ENCODE results near the gene WNT10A.

WNT10A gene

DNA sequence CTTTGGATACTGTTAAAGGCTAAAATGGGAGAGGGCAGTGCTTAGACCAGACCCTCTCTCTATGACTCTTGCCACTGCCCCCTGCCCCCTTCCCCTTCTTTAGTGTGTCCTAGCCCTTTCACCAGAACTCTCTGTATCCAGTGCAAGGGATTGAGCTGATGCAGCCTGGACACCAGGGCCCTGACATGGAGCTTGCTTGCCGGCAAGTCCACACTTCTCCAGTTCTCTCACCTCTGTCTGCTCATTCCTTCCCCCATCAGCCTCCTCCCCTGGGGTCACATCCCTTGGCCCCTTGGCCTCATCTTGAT lies 22.6 kb upstream of the WNT10A start:
- no peak overlapping the region for H3K4me3 ChIP-seq (ENCODE audit: low read depth, low read length)
- H2AFZ ChIP-seq (ENCODE audit: low read length, unreplicated experiment): no peak overlapping the region
- H3K4me1 ChIP-seq (ENCODE audit: control insufficient read depth, insufficient read depth, low read length, unreplicated experiment): peaks cover 6% of the 10 kb centered on the region
- H3K36me3 ChIP-seq (ENCODE audit: insufficient read depth, low read length): no peaks in the 10 kb centered on the region
- no peaks in the 10 kb centered on the region for H3K79me2 ChIP-seq (ENCODE audit: control insufficient read depth, insufficient read depth, low read length, unreplicated experiment)
- H3K27ac ChIP-seq (ENCODE audit: low read depth, low read length): no peak overlapping the region
- H3K27me3 ChIP-seq (ENCODE audit: insufficient read depth, low read length): peaks cover 66% of the 10 kb centered on the region

DNA sequence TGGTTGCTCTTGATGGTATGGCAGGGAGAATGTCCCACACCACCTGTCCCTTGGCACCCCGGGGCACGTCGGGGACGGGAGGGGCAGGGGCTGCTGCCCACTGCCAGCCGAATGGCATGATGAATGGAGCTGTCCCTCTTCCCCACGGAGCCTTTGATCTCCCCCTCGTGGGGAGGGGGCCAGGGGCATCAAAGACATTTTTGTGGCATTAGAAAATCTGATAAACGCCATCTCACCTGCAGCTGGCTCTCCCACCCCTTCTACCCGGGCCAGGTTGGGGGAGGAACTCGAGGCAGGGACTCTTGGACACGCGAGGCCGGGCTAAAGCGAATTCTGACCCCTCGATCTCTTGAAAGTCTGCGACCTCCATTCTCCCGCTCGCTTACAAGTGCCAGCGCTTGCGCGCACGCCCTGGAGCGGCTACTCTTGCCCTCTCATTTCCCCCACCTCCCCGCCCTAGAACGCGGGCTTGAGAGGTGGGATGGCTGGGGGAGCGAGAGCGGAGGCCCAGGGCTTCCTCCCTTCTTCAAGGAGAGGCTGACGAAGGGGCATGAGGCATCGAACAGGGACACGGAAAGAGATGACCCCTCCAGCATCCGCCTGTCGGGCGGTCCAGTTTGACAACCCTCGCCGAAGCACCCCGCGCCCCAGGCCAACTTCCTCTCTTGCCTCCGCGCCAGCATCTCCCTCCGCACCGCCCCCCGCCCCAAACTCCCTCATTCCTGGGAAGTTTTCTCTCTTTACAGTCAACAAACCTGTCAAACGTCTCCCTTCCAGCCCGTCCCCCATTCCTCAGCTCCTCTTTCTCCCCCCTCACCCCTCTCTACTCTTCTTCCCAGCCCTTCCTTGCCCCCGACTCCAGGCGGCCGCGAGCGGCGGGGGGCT lies 21.7 kb upstream of the WNT10A start:
- Histone ChIP-seq H3K4me3 (ENCODE audit: low read depth, low read length) (no peak overlapping the region), H3K27ac (ENCODE audit: low read depth, low read length) (no peak overlapping the region), H3K27me3 (ENCODE audit: insufficient read depth, low read length) (peaks cover 71% of the 10 kb centered on the region), H3K4me1 (ENCODE audit: control insufficient read depth, insufficient read depth, low read length, unreplicated experiment) (peaks cover 3% of the 10 kb centered on the region), H3K79me2 (ENCODE audit: control insufficient read depth, insufficient read depth, low read length, unreplicated experiment) (no peaks in the 10 kb centered on the region), H3K36me3 (ENCODE audit: insufficient read depth, low read length) (no peaks in the 10 kb centered on the region), H2AFZ (ENCODE audit: low read length, unreplicated experiment) (no peak overlapping the region)

DNA sequence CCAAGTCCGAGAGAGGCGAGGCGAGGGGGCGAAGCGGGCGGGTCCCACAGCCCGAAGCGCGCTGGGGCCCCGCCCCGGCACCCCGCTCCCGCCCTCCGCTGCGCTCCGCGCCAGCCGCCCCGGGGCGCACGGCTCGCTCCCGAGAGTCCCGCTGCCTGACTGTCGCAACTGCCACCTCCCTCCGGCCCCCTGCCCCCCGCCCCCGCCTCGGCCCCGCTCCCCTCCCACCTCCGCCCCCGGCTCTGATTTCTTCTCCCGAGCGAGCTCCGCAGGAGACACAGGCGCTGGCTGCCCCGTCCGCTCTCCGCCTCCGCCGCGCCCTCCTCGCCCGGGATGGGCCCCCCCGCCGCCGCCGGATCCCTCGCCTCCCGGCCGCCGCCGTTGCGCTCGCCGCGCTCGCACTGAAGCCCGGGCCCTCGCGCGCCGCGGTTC lies 21.1 kb upstream of the WNT10A start, which contains the start of gene WNT6:
WNT6 (plus strand) TSS at position 250 of the 432 bp plus-strand sequence. CDS start 233 bp downstream, outside the sequence.
- H3K36me3 ChIP-seq (ENCODE audit: insufficient read depth, low read length): no peaks in the 10 kb centered on the region
- peaks cover 71% of the 10 kb centered on the region for H3K27me3 ChIP-seq (ENCODE audit: insufficient read depth, low read length)
- H2AFZ ChIP-seq (ENCODE audit: low read length, unreplicated experiment): no peak within 1 kb of the TSS
- no peak within 1 kb of the TSS for H3K4me3 ChIP-seq (ENCODE audit: low read depth, low read length)
- no peaks in the 10 kb centered on the region for H3K79me2 ChIP-seq (ENCODE audit: control insufficient read depth, insufficient read depth, low read length, unreplicated experiment)
- H3K27ac ChIP-seq (ENCODE audit: low read depth, low read length): no peak within 1 kb of the TSS
- no peaks in the 10 kb centered on the region for H3K4me1 ChIP-seq (ENCODE audit: control insufficient read depth, insufficient read depth, low read length, unreplicated experiment)

DNA sequence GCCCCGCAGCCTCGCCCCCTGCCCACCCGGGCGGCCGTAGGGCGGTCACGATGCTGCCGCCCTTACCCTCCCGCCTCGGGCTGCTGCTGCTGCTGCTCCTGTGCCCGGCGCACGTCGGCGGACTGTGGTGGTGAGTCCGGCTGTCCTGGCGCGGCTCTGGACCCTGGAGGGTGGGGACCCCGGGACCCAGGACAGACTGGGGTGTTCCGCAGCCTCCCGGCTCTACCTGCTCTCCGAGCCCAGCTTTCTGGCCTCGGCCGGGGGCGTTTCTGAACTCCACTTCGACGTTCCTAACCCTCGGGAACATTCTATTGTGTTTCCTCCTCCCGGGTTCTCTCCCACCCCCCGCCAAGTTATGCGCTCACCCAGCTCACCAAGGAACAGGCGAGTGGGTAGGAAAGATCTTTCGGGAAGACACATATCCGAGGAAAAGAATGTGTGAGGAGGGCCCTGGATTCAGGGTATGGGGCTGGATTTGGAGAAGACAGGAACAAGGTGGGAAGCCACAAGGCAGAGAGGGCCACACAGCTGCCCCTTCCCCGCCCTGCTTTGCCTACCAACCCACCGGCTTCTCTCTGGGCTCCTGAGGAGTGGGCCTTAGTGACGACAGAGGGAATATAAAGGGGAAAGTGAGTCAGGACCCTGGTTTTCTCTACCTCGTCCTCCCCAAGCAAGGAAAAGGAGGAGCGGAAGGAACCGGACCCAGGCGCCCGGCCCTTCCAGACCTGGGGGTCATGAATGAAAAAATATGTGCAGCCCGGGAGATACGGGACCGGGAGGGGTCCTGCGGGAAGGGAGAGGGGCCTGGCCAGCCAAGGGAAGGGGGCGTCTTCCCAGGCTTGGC lies 20.4 kb upstream of the WNT10A start:
- H3K4me3 ChIP-seq (ENCODE audit: low read depth, low read length): no peak overlapping the region
- no peaks in the 10 kb centered on the region for H3K4me1 ChIP-seq (ENCODE audit: control insufficient read depth, insufficient read depth, low read length, unreplicated experiment)
- H2AFZ ChIP-seq (ENCODE audit: low read length, unreplicated experiment): no peak overlapping the region
- H3K27ac ChIP-seq (ENCODE audit: low read depth, low read length): no peak overlapping the region
- no peaks in the 10 kb centered on the region for H3K79me2 ChIP-seq (ENCODE audit: control insufficient read depth, insufficient read depth, low read length, unreplicated experiment)
- no peaks in the 10 kb centered on the region for H3K36me3 ChIP-seq (ENCODE audit: insufficient read depth, low read length)
- H3K27me3 ChIP-seq (ENCODE audit: insufficient read depth, low read length): peaks cover 66% of the 10 kb centered on the region

DNA sequence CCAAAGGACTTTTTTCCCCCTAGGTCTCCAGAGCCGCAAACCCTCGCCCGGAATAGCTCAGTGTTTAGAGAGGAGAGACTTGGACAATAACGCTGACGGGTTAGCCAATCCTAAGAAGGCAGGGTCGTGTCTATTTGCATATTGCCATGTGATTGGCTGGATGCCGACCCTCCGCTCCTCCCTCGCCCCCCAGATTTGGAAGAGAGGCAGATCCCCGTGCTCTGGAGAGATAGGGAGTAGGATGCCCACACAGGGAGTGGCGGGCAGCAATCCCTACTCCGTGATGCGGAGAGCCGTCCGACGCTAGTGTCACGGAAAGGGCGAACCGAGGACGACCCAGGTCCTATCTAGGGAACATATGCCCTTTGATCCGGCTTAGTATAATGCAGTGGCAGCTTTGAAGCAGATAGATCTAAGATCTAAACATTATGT lies 19.7 kb upstream of the WNT10A start:
- Histone ChIP-seq H3K36me3 (ENCODE audit: insufficient read depth, low read length) (no peaks in the 10 kb centered on the region), H2AFZ (ENCODE audit: low read length, unreplicated experiment) (no peak overlapping the region), H3K79me2 (ENCODE audit: control insufficient read depth, insufficient read depth, low read length, unreplicated experiment) (no peaks in the 10 kb centered on the region), H3K4me3 (ENCODE audit: low read depth, low read length) (no peak overlapping the region), H3K27me3 (ENCODE audit: insufficient read depth, low read length) (peaks cover 59% of the 10 kb centered on the region), H3K4me1 (ENCODE audit: control insufficient read depth, insufficient read depth, low read length, unreplicated experiment) (no peaks in the 10 kb centered on the region), H3K27ac (ENCODE audit: low read depth, low read length) (no peak overlapping the region)

DNA sequence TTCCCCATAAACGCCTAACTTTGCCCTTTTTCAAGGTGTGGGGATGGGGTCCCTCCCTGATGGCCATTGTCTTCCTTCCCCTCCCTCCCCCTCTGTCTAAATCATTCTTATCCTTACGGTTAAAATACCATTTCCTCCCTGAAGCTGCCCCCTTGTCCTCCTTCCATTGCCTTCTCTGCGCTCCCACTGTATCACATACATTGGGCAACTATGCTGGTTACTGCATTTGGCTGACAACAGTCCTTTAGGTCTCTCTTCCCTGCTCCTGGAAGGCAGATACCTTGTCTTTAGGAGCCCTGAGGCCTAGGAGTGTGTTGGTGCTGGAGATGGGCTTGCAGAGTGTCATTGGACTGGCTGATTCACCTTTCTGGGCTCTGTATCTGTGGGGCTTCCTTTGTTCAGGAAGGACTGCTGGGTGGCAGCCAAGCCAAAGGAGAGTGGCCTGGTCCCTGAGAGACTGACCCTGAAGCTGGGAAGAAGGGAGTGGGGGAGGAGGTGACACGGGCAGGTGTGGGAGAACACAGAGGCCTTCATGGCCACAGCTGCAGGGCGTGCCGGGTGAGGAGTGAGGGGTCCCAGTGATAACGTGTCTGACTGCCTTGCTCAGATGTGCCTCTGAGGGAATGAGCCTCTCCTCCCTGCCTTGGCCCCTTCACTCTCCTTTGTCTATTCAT lies 18.9 kb upstream of the WNT10A start:
- no peaks in the 10 kb centered on the region for H3K79me2 ChIP-seq (ENCODE audit: control insufficient read depth, insufficient read depth, low read length, unreplicated experiment)
- H3K4me1 ChIP-seq (ENCODE audit: control insufficient read depth, insufficient read depth, low read length, unreplicated experiment): no peaks in the 10 kb centered on the region
- H3K27me3 ChIP-seq (ENCODE audit: insufficient read depth, low read length): peaks cover 58% of the 10 kb centered on the region
- H2AFZ ChIP-seq (ENCODE audit: low read length, unreplicated experiment): no peak overlapping the region
- H3K4me3 ChIP-seq (ENCODE audit: low read depth, low read length): no peak overlapping the region
- no peaks in the 10 kb centered on the region for H3K36me3 ChIP-seq (ENCODE audit: insufficient read depth, low read length)
- H3K27ac ChIP-seq (ENCODE audit: low read depth, low read length): no peak overlapping the region

DNA sequence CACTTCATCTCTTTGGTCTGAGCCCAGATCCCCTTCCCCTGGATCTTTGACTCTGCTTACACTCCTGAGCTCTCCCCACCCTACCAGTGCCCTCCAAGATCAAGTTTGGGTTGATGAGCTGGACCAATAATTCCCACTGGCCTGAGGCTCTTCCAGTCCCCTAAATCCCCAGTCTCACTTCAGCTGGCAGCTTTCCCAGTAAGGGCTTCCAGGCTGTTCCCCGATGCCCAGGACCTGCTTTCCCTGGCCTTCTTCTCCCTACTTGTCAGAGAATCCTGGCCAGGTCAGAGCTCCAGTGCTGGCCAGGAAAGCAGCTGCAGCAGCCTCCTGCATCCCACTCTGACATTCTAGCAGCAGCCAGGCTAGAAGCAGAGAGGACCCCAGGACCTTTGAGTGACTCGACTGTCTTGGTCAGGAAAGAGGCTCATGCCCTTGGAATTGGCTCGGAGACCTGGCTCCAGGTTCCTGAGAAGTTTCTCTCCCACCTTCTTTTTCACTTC lies 17.6 kb upstream of the WNT10A start:
- H3K4me1 ChIP-seq (ENCODE audit: control insufficient read depth, insufficient read depth, low read length, unreplicated experiment): no peaks in the 10 kb centered on the region
- no peak overlapping the region for H2AFZ ChIP-seq (ENCODE audit: low read length, unreplicated experiment)
- H3K27me3 ChIP-seq (ENCODE audit: insufficient read depth, low read length): peaks cover 59% of the 10 kb centered on the region
- no peaks in the 10 kb centered on the region for H3K79me2 ChIP-seq (ENCODE audit: control insufficient read depth, insufficient read depth, low read length, unreplicated experiment)
- H3K4me3 ChIP-seq (ENCODE audit: low read depth, low read length): no peak overlapping the region
- H3K27ac ChIP-seq (ENCODE audit: low read depth, low read length): no peak overlapping the region
- H3K36me3 ChIP-seq (ENCODE audit: insufficient read depth, low read length): no peaks in the 10 kb centered on the region

DNA sequence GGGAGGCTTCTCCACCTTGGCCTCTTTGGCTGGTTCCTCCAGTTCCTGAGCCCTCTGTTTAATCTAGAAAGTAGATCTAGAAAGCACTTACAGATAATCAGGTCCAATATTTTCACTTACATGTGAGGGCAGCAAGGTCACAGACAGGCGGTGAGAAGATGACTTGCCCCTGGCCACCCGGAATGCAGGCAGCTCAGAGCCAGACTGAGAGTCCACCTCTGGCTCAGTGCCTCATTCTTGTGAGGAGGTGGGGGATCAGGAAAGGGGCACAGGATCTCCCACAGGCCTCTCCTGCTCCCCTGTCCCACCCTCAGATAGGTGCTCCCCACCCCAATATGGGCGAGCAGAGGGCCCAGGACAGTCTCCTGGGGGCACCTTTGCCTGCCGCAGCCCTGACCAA lies 15.3 kb upstream of the WNT10A start:
- H3K4me1 ChIP-seq (ENCODE audit: control insufficient read depth, insufficient read depth, low read length, unreplicated experiment): no peaks in the 10 kb centered on the region
- H3K27ac ChIP-seq (ENCODE audit: low read depth, low read length): no peak overlapping the region
- peaks cover 61% of the 10 kb centered on the region for H3K27me3 ChIP-seq (ENCODE audit: insufficient read depth, low read length)
- H3K4me3 ChIP-seq (ENCODE audit: low read depth, low read length): no peak overlapping the region
- no peaks in the 10 kb centered on the region for H3K36me3 ChIP-seq (ENCODE audit: insufficient read depth, low read length)
- H3K79me2 ChIP-seq (ENCODE audit: control insufficient read depth, insufficient read depth, low read length, unreplicated experiment): no peaks in the 10 kb centered on the region
- no peak overlapping the region for H2AFZ ChIP-seq (ENCODE audit: low read length, unreplicated experiment)

DNA sequence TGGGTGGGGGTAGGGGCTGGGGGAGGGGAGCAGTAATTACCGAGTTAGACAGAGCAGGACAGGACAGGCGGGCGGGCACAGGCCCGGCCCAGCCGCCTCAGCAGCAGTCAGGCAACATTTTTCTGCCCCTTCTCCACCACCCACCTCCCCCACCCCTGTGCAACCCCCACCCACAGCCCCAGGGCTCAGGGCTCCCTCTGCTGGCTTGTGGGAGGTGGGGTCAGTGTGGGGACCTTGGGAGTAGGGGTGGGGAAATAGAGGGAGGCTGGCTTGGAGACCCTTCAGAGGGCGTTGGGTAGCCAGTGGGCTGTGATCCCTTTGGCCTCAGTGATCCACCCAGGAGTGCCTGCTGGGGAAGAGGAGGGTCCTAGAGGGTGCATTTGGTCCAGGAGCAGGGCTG lies 14.7 kb upstream of the WNT10A start:
- Histone ChIP-seq H3K79me2 (ENCODE audit: control insufficient read depth, insufficient read depth, low read length, unreplicated experiment) (no peaks in the 10 kb centered on the region), H3K27ac (ENCODE audit: low read depth, low read length) (no peak overlapping the region), H3K36me3 (ENCODE audit: insufficient read depth, low read length) (no peaks in the 10 kb centered on the region), H2AFZ (ENCODE audit: low read length, unreplicated experiment) (no peak overlapping the region), H3K4me3 (ENCODE audit: low read depth, low read length) (no peak overlapping the region), H3K27me3 (ENCODE audit: insufficient read depth, low read length) (peaks cover 61% of the 10 kb centered on the region), H3K4me1 (ENCODE audit: control insufficient read depth, insufficient read depth, low read length, unreplicated experiment) (no peaks in the 10 kb centered on the region)

DNA sequence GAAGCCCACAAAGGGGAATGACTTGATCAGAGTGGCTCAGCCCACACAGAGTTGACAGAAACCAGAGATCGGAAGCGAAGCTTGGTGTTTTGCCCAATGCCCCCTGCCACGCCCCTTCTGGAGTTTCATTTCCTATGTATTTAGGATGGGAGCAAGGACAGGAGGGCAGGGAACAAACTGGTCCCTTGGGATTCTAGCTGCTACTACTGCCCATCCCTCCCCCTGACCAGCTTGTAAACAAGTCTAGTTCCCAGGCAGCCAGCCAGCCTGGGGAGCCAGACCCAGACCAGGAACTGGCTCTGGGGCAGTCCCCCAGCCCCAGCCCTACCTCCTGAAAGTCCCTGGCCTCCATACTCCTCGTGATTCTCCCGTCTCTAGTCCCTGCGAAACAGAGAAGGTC lies 12.8 kb upstream of the WNT10A start:
- Histone ChIP-seq H3K4me3 (ENCODE audit: low read depth, low read length) (no peak overlapping the region), H3K79me2 (ENCODE audit: control insufficient read depth, insufficient read depth, low read length, unreplicated experiment) (no peaks in the 10 kb centered on the region), H3K36me3 (ENCODE audit: insufficient read depth, low read length) (no peaks in the 10 kb centered on the region), H2AFZ (ENCODE audit: low read length, unreplicated experiment) (no peak overlapping the region), H3K27ac (ENCODE audit: low read depth, low read length) (no peak overlapping the region), H3K27me3 (ENCODE audit: insufficient read depth, low read length) (peaks cover 68% of the 10 kb centered on the region), H3K4me1 (ENCODE audit: control insufficient read depth, insufficient read depth, low read length, unreplicated experiment) (no peaks in the 10 kb centered on the region)

Measured in ACC112 (cell line).